ENCODE data around the gene ZNF860.

DNA sequence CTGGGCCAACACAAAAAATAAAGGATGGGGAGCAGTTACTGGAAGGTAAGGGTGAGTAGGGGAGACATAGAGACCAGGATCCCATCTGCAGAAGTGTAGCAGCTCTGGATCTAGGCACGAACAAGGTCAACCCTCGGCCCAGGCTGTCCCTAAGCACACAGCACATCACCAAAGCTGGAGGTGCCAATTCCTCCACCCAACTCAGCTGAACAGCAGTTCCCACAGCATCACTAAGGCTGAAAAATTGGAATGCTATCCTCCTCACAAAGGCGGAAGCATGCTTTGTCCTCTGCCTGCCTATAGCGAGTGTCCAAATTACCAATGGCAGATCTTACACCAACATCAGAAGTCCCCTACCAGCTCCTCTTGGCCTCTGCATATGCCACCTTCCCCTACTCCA, 34.4 kb upstream of the ZNF860 start:
- TF ChIP-seq CTCF (IDR thresholded peaks at IDR 0.05; ENCODE audit: low read depth, low read length) (no peak), EZH2phosphoT487 (IDR thresholded peaks at IDR 0.05; ENCODE audit: low read depth) (no peak)

All from OCI-LY3 (cell line).